Neural cell (in vitro differentiated cells): Measurements from ENCODE around the gene OR5D16. TPM values are rescaled to one million over a fixed set of nuclear protein-coding genes. Genes with fewer than 3 reads are reported as not detected.
"Not testable (repeated sequence)": the region's sequence is repeated elsewhere in the genome, so short reads cannot be mapped to it uniquely, and the experiment has no call there.

ENCODE experiments used
- H2AFZ ChIP-seq: fragments of 200-600, 300-800 bp; sonication (generic), shearing (Covaris generic); 2 replicates; pipeline ENCODE4 v1.6.0; 2014; ENCODE audit warnings: low read depth, mild to moderate bottlenecking, antibody characterized with exemption, low read length, moderate library complexity
- H3F3A ChIP-seq: fragments of 200-600 bp; shearing (Covaris generic); 2 replicates; pipeline ENCODE4 v1.6.1; 2016; ENCODE audit warnings: mild to moderate bottlenecking, moderate library complexity, mixed read lengths, antibody characterized with exemption, low read length; ENCODE audit not compliant: insufficient read depth, poor library complexity, severe bottlenecking
- H3K27ac ChIP-seq: fragments of 200-600, 300-800 bp; sonication (generic), shearing (Covaris generic); 2 replicates; pipeline ENCODE4 v1.5.1; 2014; ENCODE audit warnings: mild to moderate bottlenecking, low read length, moderate library complexity
- H3K27me3 ChIP-seq: fragments of 300-800, 200-600 bp; sonication (generic), shearing (Covaris generic); 2 replicates; pipeline ENCODE4 v1.6.0; 2014; ENCODE audit warnings: mild to moderate bottlenecking, low read depth, low read length, moderate library complexity; ENCODE audit not compliant: insufficient read depth
- H3K36me3 ChIP-seq: fragments of 300-800, 200-600 bp; sonication (generic), shearing (Covaris generic); 2 replicates; pipeline ENCODE4 v1.5.1; 2014; ENCODE audit warnings: mild to moderate bottlenecking, antibody characterized with exemption, low read length, moderate library complexity; ENCODE audit not compliant: insufficient read depth
- H3K4me2 ChIP-seq: fragments of 300-800, 200-600 bp; sonication (generic), shearing (Covaris generic); 2 replicates; pipeline ENCODE4 v1.6.0; 2014; ENCODE audit warnings: mild to moderate bottlenecking, low read length
- H3K4me3 ChIP-seq: fragments of 300-800, 200-600 bp; sonication (generic), shearing (Covaris generic); 2 replicates; pipeline ENCODE4 v1.5.1; 2014; ENCODE audit warnings: mild to moderate bottlenecking, low read length, moderate library complexity
- H3K79me2 ChIP-seq: fragments of 200-600 bp; shearing (Covaris generic); replicated peaks from 2 replicates; pipeline ENCODE4 v1.6.0; 2014; ENCODE audit warnings: mild to moderate bottlenecking, low read length, moderate library complexity; ENCODE audit not compliant: insufficient read depth
- H3K9ac ChIP-seq: fragments of 300-800, 200-600 bp; sonication (generic), shearing (Covaris generic); 2 replicates; pipeline ENCODE4 v1.6.1; 2016; ENCODE audit warnings: mild to moderate bottlenecking, low read length, mixed read lengths
- H3K9me2 ChIP-seq: fragments of 200-600 bp; shearing (Covaris generic); 2 replicates; pipeline ENCODE4 v1.6.1; 2016; ENCODE audit warnings: mild to moderate bottlenecking, low read length, mixed read lengths; ENCODE audit not compliant: insufficient read depth
- H3K9me3 ChIP-seq: fragments of 200-600, 300-800 bp; sonication (generic), shearing (Covaris generic); 2 replicates; pipeline ENCODE4 v1.6.1; 2016; ENCODE audit warnings: mild to moderate bottlenecking, mixed run types, low read length, moderate library complexity, mixed read lengths
- H4K20me1 ChIP-seq: fragments of 200-600 bp; shearing (Covaris generic); 2 replicates; pipeline ENCODE4 v1.6.1; 2016; ENCODE audit warnings: mild to moderate bottlenecking, mixed run types; ENCODE audit not compliant: insufficient read depth
- polyA plus RNA-seq: library from polyadenylated mRNA; depleted of rRNA; stranded (reverse); fragments of >200 nt; gene quantifications from 2 replicates; pipeline ENCODE4 v1.2.3, GENCODE V29; 2014
- small RNA-seq, 3 experiments: library from RNA; depleted of rRNA; stranded (forward); fragments of <200 nt; gene quantifications; one replicate each; pipeline ENCODE3, GENCODE V24; 2012

The OR5D16 gene
- polyA plus RNA-seq, 1 donor from 2014 or later = not detected

DNA sequence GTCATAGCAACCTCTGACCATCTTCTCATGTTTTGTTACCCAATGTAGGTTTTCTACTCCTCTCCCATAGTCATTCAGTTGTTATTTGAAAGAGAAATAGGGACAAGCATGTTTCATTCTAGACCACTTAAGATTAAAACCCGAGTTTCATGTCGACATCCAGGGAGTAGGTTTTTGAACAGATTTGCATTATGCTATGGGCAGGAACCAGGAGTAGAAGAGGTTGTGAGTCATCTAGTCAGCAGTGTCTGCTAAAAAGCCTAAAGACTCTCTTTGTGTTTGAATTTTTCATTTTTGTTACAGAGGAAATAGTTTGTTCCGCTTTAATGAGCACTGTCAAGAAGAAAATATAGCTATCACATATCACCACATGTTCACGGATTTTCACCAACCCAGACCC is 46.4 kb downstream of the OR5D16 start:
- not testable (repeated sequence) for H3K36me3 ChIP-seq

GRCh38 chr11:55885481-55885880 is 46.9 kb downstream of the OR5D16 start:
- H3K4me2 ChIP-seq = not testable (repeated sequence)

More for the DNA sequence above, 46.4 kb downstream of the OR5D16 start:
- not testable (repeated sequence) for H3F3A ChIP-seq, H3K27me3 ChIP-seq, H3K27ac ChIP-seq, H3K79me2 ChIP-seq, H3K9me2 ChIP-seq, H4K20me1 ChIP-seq, H3K9me3 ChIP-seq, H3K4me2 ChIP-seq, H3K9ac ChIP-seq, H3K4me3 ChIP-seq, H2AFZ ChIP-seq

More at GRCh38 chr11:55885481-55885880, 46.9 kb downstream of the OR5D16 start:
- H3K4me3 ChIP-seq, H3K9ac ChIP-seq, H3F3A ChIP-seq, H3K9me2 ChIP-seq, H3K36me3 ChIP-seq, H3K9me3 ChIP-seq, H3K27me3 ChIP-seq, H4K20me1 ChIP-seq, H3K79me2 ChIP-seq, H2AFZ ChIP-seq, H3K27ac ChIP-seq: not testable (repeated sequence)

Small RNA genes within 50 kb of the gene (small RNA-seq; reads per million reads assigned to genes)
- 0 reads per million in 3 experiments for gene AC036111.3

Other genes with a start within 250 kb of the OR5D16 start
- not detected in 2 replicates for gene OR4C11, start 231.1 kb upstream of the OR5D16 start, polyA plus RNA-seq
- not detected in 2 replicates for gene OR4P4, start 203.6 kb upstream of the OR5D16 start, polyA plus RNA-seq
- not detected in 2 replicates for gene OR4S2, start 190.4 kb upstream of the OR5D16 start, polyA plus RNA-seq
- gene OR4C6, start 176.6 kb upstream of the OR5D16 start, polyA plus RNA-seq = not detected in 2 replicates
- gene OR5D13, start 65.3 kb upstream of the OR5D16 start, polyA plus RNA-seq = not detected in 2 replicates
- gene OR5D14, start 43.2 kb upstream of the OR5D16 start, polyA plus RNA-seq = not detected in 2 replicates
- gene OR5L1, start 27.4 kb upstream of the OR5D16 start, polyA plus RNA-seq = not detected in 2 replicates
- gene OR5D18, start 19.1 kb upstream of the OR5D16 start, polyA plus RNA-seq = not detected in 2 replicates
- gene OR5L2, start 11.5 kb upstream of the OR5D16 start, polyA plus RNA-seq = not detected in 2 replicates
- gene TRIM51, start 44.5 kb downstream of the OR5D16 start, polyA plus RNA-seq = not detected in 2 replicates
- gene OR5W2, start 75.8 kb downstream of the OR5D16 start, polyA plus RNA-seq = not detected in 2 replicates
- not detected in 2 replicates for gene OR5I1, start 97.6 kb downstream of the OR5D16 start, polyA plus RNA-seq
- gene OR10AG1, start 131.2 kb downstream of the OR5D16 start, polyA plus RNA-seq = not detected in 2 replicates
- not detected in 2 replicates for gene OR5F1, start 155.9 kb downstream of the OR5D16 start, polyA plus RNA-seq
- not detected in 2 replicates for gene OR5AS1, start 188.9 kb downstream of the OR5D16 start, polyA plus RNA-seq